ENCODE results near the gene STARD10.
A peak's percentile ranks its signal among the peaks of the same experiment; 100 is the strongest.
"Not testable (repeated sequence)": the region's sequence is repeated elsewhere in the genome, so short reads cannot be mapped to it uniquely, and the experiment has no call there.

STARD10 gene

GRCh38 chr11:72825661-72826060, 31.8 kb upstream of the STARD10 start:
- DNase-seq, result no peak

- no peak for DNase-seq
Observed at GRCh38 chr11:72824811-72825505, 31.1 kb upstream of the STARD10 start.

- no peak for DNase-seq
Observed at GRCh38 chr11:72824020-72824419, 30.2 kb upstream of the STARD10 start.

- DNase-seq, result no peak
Observed at GRCh38 chr11:72823105-72823804, 29.4 kb upstream of the STARD10 start.

DNA sequence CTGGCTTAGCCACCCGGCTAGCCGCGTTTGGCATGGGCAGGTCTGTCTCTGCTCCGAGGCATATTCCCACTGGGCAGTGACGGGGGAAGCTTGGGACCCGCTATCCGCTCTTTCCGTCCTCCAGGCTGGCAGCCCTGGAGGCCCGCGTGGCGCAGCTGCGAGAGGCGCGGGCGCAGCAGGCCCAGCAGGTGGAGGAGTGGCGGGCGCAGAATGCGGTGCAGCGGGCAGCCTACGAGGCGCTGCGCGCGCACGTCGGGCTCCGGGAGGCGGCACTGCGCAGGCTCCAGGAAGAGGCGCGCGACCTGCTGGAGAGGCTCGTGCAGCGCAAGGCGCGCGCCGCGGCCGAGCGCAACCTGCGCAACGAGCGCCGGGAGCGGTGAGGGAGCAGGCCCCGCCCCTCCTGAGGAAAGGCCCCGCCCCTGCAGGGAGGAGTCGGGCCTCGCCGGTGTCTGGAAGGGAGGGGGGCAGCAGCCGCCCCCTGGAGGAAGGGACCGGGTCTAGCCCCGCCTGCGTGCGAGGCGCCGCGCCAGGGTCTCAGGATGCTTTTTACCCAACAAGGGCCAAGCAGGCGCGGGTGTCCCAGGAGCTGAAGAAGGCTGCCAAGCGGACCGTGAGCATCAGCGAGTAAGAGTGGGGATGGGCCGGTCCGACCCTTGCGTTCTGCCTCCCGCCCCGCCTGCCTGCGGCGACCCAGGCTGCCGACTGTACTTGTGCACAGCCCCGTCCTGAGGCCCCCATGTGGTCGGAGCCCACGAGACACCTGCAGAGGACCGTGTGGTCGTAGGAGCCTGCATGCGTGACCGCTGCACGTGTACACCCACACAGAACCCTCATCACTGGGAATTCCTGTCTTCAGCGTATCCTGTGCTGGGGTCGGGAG, 28.3 kb upstream of the STARD10 start:
- DNase-seq, result peak; percentile 91

DNA sequence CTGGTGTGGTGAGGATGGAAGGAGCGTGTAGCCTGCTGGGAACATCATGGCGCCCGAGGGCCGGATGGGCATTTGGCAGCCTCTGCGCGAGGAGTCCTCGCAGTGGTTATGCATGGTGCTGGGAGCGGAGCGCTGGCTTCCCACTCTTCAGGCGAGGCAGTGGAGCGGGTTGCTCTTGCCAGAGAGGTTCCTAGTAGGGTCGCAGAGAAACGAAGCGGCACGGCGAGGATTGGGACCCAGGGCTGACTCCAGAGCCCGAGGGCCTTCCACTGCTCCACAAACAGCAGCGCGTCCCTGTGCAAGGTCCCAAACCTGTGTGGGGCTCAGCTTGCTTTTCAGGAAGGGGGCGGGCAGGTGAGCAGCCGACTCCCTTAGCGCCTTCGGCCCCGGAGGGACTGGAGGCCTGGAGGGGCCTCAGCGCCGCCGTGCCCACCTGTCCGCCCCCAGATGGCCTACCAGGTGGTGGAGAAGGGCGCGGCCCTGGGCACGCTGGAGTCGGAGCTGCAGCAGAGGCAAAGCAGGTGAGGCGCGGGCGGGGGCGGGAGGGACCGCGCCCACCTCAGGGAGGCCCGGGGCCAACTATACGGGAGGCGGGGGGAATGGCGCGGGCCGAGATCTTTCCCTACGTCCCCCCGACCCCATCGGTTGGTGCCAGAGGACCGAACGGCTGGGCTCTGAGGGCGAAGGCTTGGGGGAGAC, 27.5 kb upstream of the STARD10 start:
- peak; percentile 53 for DNase-seq

- DNase-seq, result no peak
Observed at GRCh38 chr11:72820439-72821139, 26.7 kb upstream of the STARD10 start.

DNA sequence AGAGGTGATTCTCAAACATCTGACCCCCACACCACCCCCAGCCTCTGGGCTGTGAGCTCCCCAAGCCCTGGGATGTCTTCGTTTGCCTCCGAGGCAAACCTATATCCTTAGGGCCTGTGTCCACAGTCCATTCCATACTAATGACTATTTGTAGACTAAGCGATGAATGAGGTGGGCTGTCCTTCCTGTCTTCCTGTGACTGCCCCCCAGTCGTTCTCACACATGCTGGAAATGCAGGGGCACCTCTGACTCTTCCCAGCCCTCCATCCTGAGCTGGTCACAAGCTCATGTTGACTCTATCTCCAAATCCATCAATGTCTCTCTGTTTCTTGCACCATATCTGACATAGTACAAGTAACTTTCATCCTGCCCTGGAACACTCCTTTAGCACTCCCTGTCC, 25.1 kb upstream of the STARD10 start:
- no peak for DNase-seq

DNA sequence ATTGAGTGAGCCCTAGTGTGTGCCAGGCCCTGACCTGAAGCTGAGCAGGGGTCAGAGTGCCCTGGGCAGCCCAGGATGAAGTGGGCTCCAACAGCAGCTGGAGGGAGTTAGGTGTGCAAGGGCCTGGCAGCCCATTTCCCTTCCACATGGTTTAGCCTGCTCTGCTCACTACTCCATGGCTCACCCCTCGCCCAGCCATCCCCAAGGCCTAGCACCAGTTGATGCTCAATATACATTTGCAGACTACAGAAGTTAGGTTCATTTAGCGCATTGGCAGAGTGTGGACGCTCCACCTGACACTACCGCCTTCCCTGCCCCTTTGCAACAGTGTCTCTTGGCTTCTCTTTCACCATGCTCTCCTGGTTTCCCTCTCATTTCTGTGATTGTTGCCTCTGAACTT, 24.1 kb upstream of the STARD10 start:
- no peak for DNase-seq

- DNase-seq, result no peak
Observed at GRCh38 chr11:72816404-72816990, 22.6 kb upstream of the STARD10 start.

DNA sequence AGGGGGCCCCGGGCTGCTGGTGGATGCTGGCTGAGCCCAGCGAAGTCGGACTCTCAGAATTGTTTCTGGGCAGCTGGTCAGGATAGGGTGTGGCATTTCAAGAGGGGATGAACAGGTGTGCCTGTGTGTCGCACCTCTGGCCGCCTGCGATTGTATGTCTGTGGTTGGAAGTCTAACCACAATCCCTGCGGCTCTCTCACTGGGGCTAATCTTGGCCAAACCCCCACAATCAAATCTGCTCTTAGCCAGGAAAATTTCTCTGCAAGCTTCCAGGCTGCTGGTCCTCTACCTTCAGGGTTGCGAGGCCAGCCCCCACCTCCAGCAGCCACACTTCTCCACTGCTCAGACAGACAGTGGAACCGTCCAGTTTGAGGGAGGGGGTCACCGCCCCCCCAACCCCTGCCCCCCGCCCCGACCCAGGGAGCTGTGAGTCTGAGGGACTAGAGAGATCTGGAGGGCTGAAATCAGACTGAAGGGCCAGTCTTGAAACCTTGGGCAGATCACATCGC, 21.3 kb upstream of the STARD10 start:
- peak; percentile 52 for DNase-seq

DNA sequence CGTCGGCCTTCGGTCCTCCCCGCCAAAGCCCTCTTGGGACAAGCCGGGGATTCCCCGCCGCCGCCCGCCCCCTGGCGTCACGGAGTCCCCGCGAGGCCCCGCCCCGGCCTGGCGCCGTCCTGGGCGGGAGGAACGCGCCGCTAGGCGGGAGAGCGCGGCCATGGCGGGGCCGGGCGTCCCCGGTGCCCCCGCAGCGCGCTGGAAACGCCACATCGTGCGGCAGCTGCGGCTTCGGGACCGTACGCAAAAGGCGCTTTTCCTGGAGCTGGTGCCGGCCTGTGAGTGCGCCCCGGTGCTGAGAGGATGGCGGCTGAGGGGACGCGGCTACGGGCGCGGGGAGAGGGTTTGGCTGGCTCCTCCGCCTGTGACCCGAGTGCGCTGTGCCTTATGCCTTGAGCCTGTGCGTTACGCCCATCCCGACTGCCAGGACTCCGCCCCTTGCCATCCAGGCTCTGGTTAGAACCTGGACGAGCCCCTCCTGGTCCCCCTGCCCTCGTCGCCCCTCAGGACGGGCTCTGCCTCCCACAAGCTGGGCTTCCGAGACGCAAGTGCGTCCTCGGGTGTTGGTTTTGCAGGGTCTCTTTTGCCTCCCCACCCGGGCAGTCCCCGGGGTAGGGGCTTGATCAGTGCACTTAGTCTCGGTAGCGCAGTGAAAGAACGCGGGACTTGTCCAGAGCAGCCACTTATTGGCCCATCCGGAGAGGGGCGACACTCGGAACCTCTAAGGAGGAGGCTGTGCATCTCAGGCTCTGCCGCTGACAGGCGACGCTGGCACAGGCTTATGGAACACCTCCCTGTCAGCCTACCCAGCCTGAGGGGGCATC, 20.7 kb upstream of the STARD10 start, which contains the start of gene ATG16L2:
TSS of gene ATG16L2 (plus strand) at position 126 of the 824 bp plus-strand sequence. CDS start at position 161, 35 bp downstream.
- peak; percentile 82 for DNase-seq

DNA sequence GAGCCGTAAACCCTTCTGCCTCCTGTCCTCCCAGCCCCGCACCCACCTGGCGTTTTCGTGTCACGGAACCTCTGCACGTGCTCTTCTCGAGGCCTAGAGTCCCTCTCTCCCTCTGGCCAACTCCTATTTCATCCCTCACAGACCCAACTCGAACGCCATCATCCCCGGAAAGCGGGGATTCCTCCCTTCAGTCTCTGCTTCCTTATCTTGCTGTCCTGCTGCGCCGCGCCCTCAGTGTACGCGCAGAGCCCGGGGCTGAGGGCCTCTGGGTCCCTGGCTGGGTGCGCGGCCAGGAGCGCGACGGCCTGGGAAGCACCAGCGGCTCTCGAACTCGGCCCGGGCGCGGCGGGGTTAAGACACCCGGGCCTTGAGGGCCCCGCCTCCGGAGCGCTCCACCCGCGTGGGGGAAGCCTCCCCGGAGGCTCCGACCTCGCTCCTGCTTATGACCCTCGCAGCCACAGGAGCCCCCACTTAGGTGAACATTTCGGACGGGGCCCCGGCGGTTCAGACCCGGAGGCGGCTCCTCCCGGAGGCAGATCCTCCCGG, 20.0 kb upstream of the STARD10 start:
- peak; percentile 82 for DNase-seq

- peak; percentile 9 for DNase-seq
Observed at GRCh38 chr11:72812967-72813739, 19.3 kb upstream of the STARD10 start.

DNA sequence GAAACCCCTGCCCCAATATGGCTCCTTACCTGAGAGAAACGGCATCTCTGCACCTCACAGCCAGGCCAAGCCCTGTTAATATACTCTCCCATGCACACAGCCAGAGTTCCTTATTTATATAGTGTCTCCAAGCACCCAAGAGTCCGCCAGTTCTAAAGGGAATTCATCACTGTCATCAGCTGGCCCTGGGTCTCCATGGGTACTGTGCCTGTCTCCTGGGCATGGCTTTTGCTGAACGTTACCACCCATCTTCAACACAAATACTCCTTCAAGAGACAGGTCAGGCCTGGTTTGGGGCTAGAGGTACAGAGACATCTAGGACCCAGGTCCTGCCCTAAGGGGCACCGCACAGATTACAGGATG, 18.7 kb upstream of the STARD10 start:
- DNase-seq, result no peak

- DNase-seq, result not testable (repeated sequence)
Observed at GRCh38 chr11:72811686-72812085, 17.8 kb upstream of the STARD10 start.

DNA sequence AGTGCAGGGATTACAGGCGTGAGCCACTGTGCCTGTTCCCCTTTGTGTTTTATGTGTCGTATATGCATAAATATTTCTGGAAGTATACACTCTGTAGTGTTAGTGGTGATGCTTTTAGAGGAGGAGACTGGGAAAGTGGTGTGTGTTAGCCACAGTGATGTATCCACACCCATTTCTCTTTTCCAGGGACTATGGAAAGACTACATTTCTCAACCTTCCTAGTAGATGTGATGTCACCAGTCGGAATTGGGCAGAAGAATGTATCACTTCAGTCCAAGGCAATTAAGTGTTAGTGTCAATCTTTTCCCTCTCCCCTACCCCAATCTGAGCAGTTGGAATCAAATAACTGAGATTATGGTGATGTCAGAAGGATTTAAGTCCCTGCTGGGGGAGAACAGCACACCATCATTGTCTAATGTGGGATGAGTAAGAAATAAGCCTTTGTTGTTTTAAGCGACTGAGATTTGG, 14.5 kb upstream of the STARD10 start:
- no peak for DNase-seq

- DNase-seq, result no peak
Observed at GRCh38 chr11:72807792-72808191, 13.9 kb upstream of the STARD10 start.

- no peak for DNase-seq
Observed at GRCh38 chr11:72807021-72807693, 13.3 kb upstream of the STARD10 start.
